HG02571 (cell line): ENCODE results near the gene CREB3.
A peak's percentile ranks its signal among the peaks of the same experiment; 100 is the strongest.

Experiments
- ATAC-seq: cut with Tn5 transposase; IDR thresholded peaks from one replicate; pipeline ENCODE4 v1.9.1; 2021; ENCODE audit warnings: mild to moderate bottlenecking, moderate library complexity; ENCODE audit not compliant: unreplicated experiment

Gene CREB3

DNA sequence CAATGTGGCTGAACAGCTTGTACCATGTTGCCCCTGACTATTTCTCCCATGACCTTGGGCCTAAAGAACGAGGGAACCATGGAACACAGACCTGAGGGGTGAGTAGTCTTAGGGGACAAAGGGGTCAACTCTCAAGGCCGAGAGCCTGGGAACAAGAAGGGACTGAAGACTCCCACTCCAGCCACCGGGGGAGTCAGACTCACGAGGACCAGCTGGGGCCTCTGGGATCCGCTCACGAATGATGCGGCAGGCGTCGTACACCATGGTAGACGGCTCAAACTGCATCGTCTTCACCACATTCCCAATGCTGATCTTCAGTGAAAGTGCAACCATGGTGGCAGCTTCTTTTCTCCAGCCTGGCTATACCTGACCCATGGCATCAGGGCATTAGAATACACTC lies 7.1 kb upstream of the CREB3 start:
- ATAC-seq: no peak

GRCh38 chr9:35726931-35727330 lies 5.5 kb upstream of the CREB3 start:
- no peak for ATAC-seq

- ATAC-seq: no peak
Observed at GRCh38 chr9:35727676-35728040, 4.8 kb upstream of the CREB3 start.

DNA sequence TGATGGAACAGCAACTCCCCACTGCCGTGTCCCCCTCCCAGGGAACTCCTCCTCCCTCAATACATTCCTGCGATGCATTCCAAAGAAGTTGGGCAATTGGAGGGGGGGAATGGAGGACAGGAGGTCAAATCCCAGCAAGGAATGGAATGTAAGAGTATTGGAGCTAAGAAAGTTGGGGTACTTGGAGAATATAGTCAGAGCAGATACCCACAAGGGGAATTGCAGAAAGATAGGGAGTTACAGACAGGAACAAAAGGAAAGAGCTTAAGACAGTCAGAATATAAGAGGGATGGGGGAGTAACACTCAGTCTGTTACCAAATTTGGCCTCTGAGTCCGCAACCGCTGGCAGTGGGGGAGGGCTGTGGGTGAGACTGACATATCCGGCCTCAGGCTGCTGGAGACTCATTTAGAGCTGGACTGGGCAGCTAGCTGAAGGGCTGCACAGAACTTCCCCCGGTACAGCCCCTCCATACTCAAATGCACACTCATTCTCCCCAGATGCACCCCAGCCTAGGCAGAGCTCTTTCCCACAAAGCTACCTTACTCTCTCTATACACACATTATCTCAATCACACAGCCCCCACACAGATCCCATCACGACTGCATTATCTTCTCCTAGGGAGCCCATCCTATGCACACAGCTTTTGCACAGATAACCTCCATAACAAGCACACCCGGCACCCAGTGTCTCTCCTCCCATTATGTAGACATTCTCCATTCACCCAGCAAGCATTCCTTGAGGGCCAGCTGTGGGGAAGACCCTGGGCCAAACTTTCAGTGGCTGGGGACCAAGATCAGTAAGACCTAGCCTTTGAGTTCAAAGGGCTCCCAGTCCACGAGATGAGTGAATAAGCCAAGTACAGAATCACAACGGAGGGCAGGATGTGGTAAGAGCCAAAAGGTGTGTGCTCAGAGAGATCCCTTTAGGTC lies 4.2 kb upstream of the CREB3 start:
- no peak for ATAC-seq

DNA sequence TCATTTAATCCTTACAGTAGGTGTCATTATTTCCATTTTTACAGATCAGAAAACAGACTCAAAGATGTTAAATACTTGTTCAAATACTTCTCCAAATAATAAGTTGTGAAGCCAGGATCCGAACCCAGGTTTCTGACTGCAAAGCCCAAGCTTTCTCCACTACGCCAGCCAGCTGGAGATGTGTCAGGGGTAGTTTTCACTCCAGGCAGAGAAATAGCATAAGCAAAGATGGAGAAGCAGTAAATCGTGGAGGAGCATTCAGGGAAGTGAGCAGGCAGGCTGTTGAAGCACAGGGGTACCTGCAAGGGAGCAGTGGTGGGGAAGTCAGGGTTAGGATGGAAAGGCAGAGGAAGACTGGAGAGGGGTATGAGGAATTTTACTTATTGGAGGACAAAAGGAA lies 3.4 kb upstream of the CREB3 start:
- no peak for ATAC-seq

DNA sequence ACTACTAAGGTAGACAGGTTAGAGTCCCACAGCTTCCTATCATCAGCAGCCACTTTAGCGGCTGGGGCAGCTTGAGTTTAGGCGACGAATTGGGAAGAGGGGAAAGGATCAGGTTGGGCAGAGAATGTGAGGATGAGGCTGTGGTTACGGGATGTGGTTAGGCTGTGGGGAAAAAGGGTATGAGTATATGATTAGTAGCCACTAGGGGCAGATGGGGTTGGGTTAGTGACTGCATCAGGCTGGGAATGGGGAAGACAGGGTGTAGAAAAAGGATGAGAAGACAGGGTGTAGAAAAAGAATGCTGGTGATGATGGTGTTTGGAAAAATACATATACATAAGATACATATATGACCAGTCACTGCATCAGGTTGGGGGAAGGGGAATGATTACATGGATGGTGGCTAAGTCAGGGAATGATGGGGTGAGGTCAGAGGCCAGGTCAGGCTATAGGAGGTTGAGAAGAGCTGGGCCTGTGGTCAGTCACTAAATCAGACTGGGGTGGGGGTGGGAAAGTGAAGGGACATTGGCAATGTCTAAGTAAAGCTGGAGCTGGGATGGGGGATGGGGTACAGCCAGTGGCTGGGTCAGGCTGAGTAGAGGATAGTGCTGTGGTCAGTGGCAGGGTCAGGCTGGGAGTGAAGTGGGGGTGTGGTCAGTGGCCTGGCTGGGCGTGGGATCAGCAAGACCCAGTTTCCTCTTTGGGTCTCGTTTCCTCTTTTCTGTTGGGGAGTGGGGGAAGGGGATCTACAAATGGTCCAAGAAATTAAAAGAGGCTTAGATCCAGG lies 2.6 kb upstream of the CREB3 start:
- ATAC-seq: no peak

DNA sequence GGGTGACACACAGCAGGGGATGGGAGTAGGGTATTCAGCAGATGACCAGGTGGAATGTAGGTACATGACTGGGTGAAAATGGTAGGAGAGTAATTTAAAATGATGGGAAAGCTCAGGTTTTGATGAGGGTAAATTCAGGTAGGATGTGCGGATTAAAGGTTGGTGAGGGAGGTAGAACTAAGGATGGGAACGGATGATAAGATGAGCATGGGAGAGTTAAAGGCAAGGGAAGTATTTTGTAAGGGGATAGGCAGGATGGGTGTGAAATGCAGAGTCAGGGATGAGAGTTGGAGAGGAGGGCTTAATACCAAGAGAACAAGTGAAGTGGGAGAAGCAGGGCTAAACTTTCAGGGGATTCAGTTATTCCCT lies 2.0 kb upstream of the CREB3 start:
- ATAC-seq: no peak

DNA sequence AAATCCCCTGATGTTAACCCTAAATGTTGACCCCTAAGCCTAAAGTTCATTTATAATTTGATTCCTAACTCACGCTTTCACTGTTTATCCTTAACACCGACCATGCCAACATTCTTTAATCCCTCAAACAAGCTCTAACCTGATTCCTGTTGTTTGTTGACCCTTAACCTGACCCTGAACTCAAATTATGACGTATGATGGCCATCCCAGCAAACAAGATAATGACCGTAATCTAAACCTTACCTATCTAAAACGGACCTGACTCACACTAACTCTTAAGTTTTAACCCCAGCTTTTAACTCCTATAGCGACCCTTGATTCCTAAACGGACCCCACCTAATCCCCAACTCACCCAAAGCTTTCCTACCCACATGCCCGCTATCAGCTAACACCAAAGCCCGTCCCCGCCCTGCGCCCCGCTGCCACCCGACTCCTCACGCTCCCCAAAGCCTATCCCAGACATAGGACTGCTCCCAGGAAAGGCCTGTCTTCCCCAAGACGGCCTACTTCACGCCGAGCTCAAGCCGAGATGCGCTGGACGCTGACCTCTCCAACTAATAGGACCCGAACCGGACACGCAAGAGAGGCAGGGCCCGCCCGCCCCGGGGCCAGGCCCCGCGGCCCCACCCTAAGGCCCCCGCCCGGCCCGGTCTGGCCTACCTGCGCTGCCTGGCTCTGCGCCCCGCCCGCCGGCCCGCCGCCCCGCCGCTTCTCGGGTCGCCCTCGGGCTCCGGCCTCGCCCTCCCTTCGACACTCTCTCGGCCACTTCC lies 866 bp upstream of the CREB3 start:
- ATAC-seq: no peak

DNA sequence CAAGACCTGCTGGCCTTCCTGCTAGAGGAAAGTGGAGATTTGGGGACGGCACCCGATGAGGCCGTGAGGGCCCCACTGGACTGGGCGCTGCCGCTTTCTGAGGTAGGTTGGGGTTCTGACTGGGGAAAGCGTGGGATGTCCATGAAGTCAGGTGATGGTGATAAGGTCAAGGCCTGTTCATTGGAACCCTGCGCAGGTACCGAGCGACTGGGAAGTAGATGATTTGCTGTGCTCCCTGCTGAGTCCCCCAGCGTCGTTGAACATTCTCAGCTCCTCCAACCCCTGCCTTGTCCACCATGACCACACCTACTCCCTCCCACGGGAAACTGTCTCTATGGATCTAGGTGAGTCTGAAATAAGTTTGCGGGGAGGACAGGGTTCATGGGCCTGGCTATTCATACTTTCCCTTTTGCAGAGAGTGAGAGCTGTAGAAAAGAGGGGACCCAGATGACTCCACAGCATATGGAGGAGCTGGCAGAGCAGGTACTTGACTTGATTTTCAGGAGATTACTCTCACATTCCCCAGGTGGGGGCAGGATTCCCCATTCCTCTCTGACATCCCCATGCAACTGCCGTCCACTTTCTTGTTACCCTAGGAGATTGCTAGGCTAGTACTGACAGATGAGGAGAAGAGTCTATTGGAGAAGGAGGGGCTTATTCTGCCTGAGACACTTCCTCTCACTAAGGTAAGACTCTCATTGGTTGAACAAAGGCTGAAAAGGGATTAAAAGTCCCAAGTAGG lies 505 bp downstream of the CREB3 start:
- ATAC-seq: peak; percentile 8

- ATAC-seq: no peak
Observed at GRCh38 chr9:35734096-35734495, 1.6 kb downstream of the CREB3 start.

DNA sequence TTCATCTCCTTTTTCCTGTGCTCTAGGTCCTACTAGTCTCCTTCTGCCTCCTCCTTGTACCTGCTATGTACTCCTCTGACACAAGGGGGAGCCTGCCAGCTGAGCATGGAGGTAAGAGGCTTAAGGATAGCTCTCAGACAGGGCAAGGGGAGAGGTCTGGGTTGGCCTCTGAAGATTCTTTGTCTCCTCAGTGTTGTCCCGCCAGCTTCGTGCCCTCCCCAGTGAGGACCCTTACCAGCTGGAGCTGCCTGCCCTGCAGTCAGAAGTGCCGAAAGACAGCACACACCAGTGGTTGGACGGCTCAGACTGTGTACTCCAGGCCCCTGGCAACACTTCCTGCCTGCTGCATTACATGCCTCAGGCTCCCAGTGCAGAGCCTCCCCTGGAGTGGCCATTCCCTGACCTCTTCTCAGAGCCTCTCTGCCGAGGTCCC lies 3.8 kb downstream of the CREB3 start:
- no peak for ATAC-seq

- no peak for ATAC-seq
Observed at GRCh38 chr9:35737143-35737542, 4.7 kb downstream of the CREB3 start.

GRCh38 chr9:35738186-35738585 lies 5.7 kb downstream of the CREB3 start:
- no peak for ATAC-seq

- no peak for ATAC-seq
Observed at GRCh38 chr9:35738924-35739323, 6.5 kb downstream of the CREB3 start.

DNA sequence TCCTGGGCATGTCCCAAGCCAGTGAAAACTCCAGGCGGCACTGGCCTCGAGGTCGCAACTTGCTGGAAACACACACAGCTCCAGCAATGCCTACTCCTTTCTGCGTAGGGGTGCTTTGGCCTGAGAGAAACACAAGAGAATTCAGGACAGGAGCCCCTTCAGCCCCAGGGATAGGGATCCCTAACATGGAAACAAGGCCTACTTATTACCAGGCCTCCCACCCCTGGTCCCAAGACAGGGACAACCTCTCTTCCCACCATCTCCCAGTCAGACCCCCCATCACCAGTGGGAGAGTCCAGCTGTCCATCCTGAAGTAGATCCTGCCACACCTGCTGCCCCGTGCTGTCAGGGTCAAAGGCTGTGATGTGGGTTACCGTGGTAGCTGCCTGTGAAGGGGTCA lies 7.8 kb downstream of the CREB3 start:
- no peak for ATAC-seq

- no peak for ATAC-seq
Observed at GRCh38 chr9:35741740-35742139, 9.3 kb downstream of the CREB3 start.

DNA sequence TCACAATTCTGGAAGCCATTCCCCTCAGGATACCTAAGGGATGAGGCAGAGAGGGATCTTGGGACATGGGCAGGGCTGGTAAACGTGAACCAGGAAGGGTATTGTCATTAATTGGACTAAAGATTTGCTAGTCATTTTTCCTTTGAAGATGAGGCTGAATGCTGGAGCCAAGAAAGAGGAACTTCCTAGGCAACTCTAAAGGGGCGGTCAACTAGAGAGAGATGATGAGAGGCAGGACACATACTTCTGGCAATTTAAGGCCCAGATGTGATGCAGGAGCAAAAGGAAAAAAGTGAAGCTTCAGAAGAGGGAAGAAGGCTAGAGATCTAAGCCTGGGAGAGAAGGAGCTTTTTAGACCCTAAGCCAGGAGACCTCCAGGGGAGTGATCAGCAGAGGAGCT lies 11.0 kb downstream of the CREB3 start:
- no peak for ATAC-seq

DNA sequence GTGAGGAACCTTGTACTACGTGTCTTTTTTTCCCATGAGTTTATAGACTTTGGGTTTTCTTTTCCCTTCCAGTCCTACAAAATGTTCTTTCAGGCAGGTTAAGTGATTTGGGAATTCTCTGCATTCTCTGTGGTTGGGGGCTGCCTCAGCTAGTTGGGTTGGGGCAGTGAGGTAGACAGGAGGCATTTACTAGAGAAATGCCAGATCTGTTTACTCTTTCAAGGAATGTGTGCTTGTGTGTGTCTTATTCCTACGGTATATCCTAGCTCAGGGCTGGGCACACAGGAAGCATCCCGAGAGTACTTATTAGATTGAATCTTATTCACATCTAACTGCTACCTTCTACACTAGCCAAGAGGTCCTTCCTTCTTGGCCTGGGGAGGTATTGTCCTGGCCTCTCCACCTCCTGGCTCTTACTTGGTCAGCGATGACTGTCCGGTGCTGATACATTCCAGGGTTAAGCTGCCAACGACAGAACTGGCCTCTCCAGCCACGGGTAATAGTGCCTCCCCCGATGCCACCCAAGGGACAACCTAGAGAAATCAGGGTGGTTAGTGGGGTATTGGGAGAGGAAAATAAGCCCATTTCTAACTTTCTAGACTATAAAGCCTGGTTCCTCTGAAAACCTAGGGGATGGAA lies 11.5 kb downstream of the CREB3 start:
- ATAC-seq: no peak

GRCh38 chr9:35745569-35745968 lies 13.1 kb downstream of the CREB3 start:
- ATAC-seq: no peak

GRCh38 chr9:35746583-35746982 lies 14.1 kb downstream of the CREB3 start:
- no peak for ATAC-seq
